ACC112 (cell line): ENCODE data around the gene HTT-AS.
"Not testable (repeated sequence)": the region's sequence is repeated elsewhere in the genome, so short reads cannot be mapped to it uniquely, and the experiment has no call there.

ENCODE experiments used
- H2AFZ ChIP-seq: fragments of 200-600 bp; sonication (generic); one replicate; pipeline ENCODE4 v1.6.0; 2017; ENCODE audit warnings: antibody characterized with exemption, low read length; ENCODE audit not compliant: unreplicated experiment
- H3K27ac ChIP-seq: fragments of 200-600 bp; sonication (generic); 2 replicates; pipeline ENCODE4 v1.5.1; 2014; ENCODE audit warnings: low read depth, mild to moderate bottlenecking, antibody characterized with exemption, low read length, moderate library complexity
- H3K27me3 ChIP-seq: fragments of 200-600 bp; sonication (generic); 2 replicates; pipeline ENCODE4 v1.6.1; 2014; ENCODE audit warnings: mild to moderate bottlenecking, antibody characterized with exemption, low read length, moderate library complexity, mixed read lengths; ENCODE audit not compliant: insufficient read depth
- H3K36me3 ChIP-seq: fragments of 200-600 bp; sonication (generic); 2 replicates; pipeline ENCODE4 v1.6.1; 2016; ENCODE audit warnings: mild to moderate bottlenecking, antibody characterized with exemption, low read length, moderate library complexity, mixed read lengths; ENCODE audit not compliant: insufficient read depth
- H3K4me1 ChIP-seq: fragments of 200-600 bp; sonication (generic); one replicate; pipeline ENCODE4 v1.6.1; 2016; ENCODE audit warnings: low read length, mixed read lengths; ENCODE audit not compliant: insufficient read depth, unreplicated experiment, control insufficient read depth
- H3K4me3 ChIP-seq: fragments of 200-600 bp; sonication (generic); 2 replicates; pipeline ENCODE4 v1.5.1; 2014; ENCODE audit warnings: mild to moderate bottlenecking, low read depth, low read length
- H3K79me2 ChIP-seq: fragments of 200-600 bp; sonication (generic); one replicate; pipeline ENCODE4 v1.6.0; 2016; ENCODE audit warnings: low read length; ENCODE audit not compliant: control insufficient read depth, unreplicated experiment, insufficient read depth

HTT-AS gene

GRCh38 chr4:3112609-3113469 is 38.5 kb upstream of the HTT-AS start:
- Histone ChIP-seq H3K27me3 (no peaks in the 10 kb centered on the region), H2AFZ (no peak overlapping the region), H3K4me1 (peaks cover 58% of the 10 kb centered on the region), H3K79me2 (peaks cover 9% of the 10 kb centered on the region), H3K27ac (peak overlapping the region; percentile 55; the same call in 1 of the 2 replicates), H3K4me3 (no peak overlapping the region), H3K36me3 (peaks cover 24% of the 10 kb centered on the region)

- peaks cover 24% of the 10 kb centered on the region for H3K36me3 ChIP-seq
- H3K27ac ChIP-seq: peak overlapping the region; percentile 55
- H3K79me2 ChIP-seq: peaks cover 9% of the 10 kb centered on the region
- H3K4me3 ChIP-seq: no peak overlapping the region
- H3K4me1 ChIP-seq: peaks cover 64% of the 10 kb centered on the region
- H2AFZ ChIP-seq: no peak overlapping the region
- H3K27me3 ChIP-seq: no peaks in the 10 kb centered on the region
Observed at GRCh38 chr4:3112201-3112600, 37.9 kb upstream of the HTT-AS start.

DNA sequence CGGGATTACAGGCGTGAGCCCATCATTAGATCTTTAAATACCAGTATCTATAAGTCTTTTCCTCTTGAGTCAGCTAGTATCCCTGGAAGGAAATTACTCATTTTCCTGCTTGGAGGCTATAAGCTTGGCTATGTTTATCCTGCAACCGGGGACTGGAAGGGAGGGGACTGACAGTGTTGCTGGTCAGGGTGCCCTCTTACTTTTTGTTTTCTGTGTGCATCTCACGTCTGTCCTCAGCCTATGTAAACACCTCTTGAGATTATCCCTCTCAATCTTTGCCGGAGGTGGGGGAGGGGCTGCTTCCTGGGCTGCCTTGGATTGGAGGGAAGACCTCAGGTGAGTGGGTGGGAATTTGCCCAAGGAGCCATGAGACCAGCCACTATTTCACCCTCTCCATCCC is 37.1 kb upstream of the HTT-AS start:
- Histone ChIP-seq H3K4me3 (no peak overlapping the region), H3K27me3 (no peaks in the 10 kb centered on the region), H3K4me1 (peaks cover 66% of the 10 kb centered on the region), H3K79me2 (peaks cover 9% of the 10 kb centered on the region), H2AFZ (no peak overlapping the region), H3K27ac (peak overlapping the region; percentile 55), H3K36me3 (peaks cover 18% of the 10 kb centered on the region; the same call in 1 of the 2 replicates)

DNA sequence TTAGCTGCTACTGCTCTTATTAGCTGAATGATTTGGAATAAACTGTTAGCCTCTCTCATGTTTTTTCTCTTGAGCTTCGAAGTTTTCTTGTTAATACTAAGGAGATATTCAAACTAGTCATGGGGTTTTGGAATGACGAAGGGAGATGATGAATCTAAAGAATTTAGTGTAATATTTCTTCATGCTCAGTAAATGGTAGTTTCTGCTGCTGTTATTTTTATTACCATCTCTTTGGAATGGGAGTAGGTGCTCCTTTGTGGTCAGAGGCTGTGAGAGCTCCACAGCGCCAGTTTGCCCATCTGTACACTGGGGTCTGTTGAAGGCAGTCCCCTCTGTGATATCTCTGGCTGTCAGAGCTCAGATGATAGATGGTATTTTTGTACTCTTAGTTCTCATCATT is 33.9 kb upstream of the HTT-AS start:
- no peaks in the 10 kb centered on the region for H3K27me3 ChIP-seq
- H3K79me2 ChIP-seq: peaks cover 9% of the 10 kb centered on the region
- H3K4me3 ChIP-seq: no peak overlapping the region
- H3K36me3 ChIP-seq: peaks cover 7% of the 10 kb centered on the region; the same call in 1 of the 2 replicates
- H3K27ac ChIP-seq: peak overlapping the region; percentile 91
- H2AFZ ChIP-seq: peak overlapping the region; percentile 10
- peaks cover 54% of the 10 kb centered on the region for H3K4me1 ChIP-seq

DNA sequence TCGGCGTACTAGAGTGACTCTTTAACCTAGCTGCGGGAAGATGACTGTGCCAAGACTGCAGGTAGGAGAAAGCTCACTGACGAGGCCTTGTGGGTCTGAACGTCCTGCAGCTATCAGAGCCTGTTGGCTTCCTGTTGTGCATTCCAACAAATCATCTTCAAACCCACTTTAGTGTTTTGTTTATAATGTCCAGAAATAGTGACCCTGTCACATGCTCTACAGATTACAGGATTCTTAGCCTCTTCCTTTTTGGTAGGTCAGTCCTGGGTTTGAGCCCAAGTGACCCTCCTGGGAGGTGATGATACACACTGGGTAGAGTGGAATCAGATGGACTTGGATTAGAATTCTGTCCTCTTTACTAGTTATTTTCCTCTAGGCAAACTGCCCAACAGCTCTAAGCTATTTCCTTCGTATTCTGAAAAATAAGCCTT is 33.4 kb upstream of the HTT-AS start:
- Histone ChIP-seq H3K36me3 (peaks cover 7% of the 10 kb centered on the region; the same call in 1 of the 2 replicates), H3K27me3 (no peaks in the 10 kb centered on the region), H3K27ac (peak overlapping the region; percentile 91), H3K79me2 (peaks cover 7% of the 10 kb centered on the region), H3K4me3 (peak overlapping the region; percentile 3; the same call in 1 of the 2 replicates), H3K4me1 (peaks cover 49% of the 10 kb centered on the region), H2AFZ (peak overlapping the region; percentile 10)

DNA sequence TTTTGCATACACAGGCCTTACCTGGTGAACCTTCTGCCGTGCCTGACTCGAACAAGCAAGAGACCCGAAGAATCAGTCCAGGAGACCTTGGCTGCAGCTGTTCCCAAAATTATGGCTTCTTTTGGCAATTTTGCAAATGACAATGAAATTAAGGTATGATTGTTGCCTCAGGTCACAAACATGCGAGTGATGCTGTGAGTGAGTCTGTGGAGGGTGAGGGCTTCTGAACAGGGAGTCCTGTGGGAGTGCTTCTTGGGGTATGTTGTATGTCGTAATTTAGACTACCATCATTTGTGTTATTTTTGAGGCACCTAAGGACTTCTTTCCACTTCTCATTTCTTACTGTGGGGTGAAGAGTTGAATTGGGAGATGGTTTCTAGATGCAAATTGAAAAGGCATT is 32.9 kb upstream of the HTT-AS start:
- Histone ChIP-seq H3K27me3 (no peaks in the 10 kb centered on the region), H2AFZ (no peak overlapping the region), H3K4me3 (peak overlapping the region; percentile 3; the same call in 1 of the 2 replicates), H3K36me3 (peaks cover 7% of the 10 kb centered on the region; the same call in 1 of the 2 replicates), H3K4me1 (peaks cover 45% of the 10 kb centered on the region), H3K79me2 (peaks cover 7% of the 10 kb centered on the region), H3K27ac (peak overlapping the region; percentile 91)

- Histone ChIP-seq H3K27me3 (no peaks in the 10 kb centered on the region), H2AFZ (no peak overlapping the region), H3K4me1 (peaks cover 38% of the 10 kb centered on the region), H3K27ac (peak overlapping the region; percentile 91), H3K4me3 (peak overlapping the region; percentile 3; the same call in 1 of the 2 replicates), H3K36me3 (peaks cover 7% of the 10 kb centered on the region; the same call in 1 of the 2 replicates), H3K79me2 (peaks cover 7% of the 10 kb centered on the region)
Observed at GRCh38 chr4:3106339-3107186, 32.2 kb upstream of the HTT-AS start.

DNA sequence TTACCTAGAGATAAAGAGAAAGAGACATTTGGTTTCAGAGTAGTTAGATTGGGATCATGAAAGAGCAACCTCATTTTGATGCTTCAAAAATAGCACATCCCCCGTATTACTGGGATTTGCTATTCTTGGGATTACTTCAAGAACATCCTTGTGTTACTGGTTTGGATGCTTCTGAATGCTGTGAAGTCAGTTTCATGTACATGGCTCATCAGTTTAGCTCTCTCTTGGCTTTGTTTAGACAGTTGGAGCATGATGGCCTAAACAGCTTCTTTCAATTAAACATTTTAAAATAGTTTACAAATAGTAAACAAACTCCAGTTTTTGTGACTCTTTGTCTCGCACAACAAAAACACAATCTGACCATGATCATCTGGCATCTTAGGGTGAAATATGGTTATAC is 24.0 kb upstream of the HTT-AS start:
- Histone ChIP-seq H3K27ac (no peak overlapping the region), H3K4me3 (no peak overlapping the region), H3K27me3 (no peaks in the 10 kb centered on the region), H3K36me3 (peaks cover 12% of the 10 kb centered on the region), H3K79me2 (peaks cover 4% of the 10 kb centered on the region), H2AFZ (no peak overlapping the region), H3K4me1 (no peaks in the 10 kb centered on the region)

- Histone ChIP-seq H3K27me3 (no peaks in the 10 kb centered on the region), H3K79me2 (peaks cover 4% of the 10 kb centered on the region), H3K36me3 (peaks cover 12% of the 10 kb centered on the region), H3K4me1 (no peaks in the 10 kb centered on the region), H3K4me3 (no peak overlapping the region), H2AFZ (no peak overlapping the region), H3K27ac (no peak overlapping the region)
Observed at GRCh38 chr4:3096202-3096601, 21.9 kb upstream of the HTT-AS start.

GRCh38 chr4:3094701-3095100 is 20.4 kb upstream of the HTT-AS start:
- not testable (repeated sequence) for H3K27ac ChIP-seq, H3K4me1 ChIP-seq, H3K79me2 ChIP-seq, H3K4me3 ChIP-seq, H2AFZ ChIP-seq, H3K27me3 ChIP-seq
- peaks cover 12% of the 10 kb centered on the region for H3K36me3 ChIP-seq
